Ovary (tissue), 3 donors: ENCODE results near the gene GFER.

Source experiments
- CTCF ChIP-seq, 3 donors: fragments of 450-650 bp in 2 of 3; fragments of 200-600 bp in 1 of 3; IDR thresholded peaks; one replicate each; pipeline versions ENCODE4 v1.5.1 to v1.8.0; 2016 to 2022; ENCODE audit warnings: antibody characterized with exemption in 3 of 3, mild to moderate bottlenecking in 1 of 3
- POLR2A ChIP-seq: fragments of 450-650 bp; IDR thresholded peaks from one replicate; pipeline ENCODE4 v1.6.1; 2017; ENCODE audit warnings: antibody characterized with exemption, mild to moderate bottlenecking, moderate library complexity
- donor health status: DM: no; HTN: no; CAD: no.

DNA sequence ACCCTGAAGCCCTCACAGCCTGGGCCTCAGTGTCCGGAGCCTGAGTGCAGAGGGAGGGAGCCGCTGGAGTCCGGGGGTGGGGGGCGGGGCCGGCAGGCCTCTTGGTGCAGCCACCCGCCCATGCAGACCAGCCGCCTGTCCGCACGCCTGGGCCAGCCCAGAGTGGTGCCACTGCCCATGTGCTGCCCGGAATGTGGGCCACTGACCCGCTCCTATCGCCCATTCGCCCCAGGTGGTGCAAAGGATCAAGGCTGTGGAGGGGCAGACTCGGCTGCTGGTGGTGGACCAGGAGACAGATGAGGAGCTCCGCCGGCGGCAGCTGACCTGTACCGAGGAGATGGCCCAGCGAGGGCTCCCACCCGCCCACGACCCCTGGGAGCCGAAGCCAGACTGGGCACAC is 45.4 kb downstream of the GFER start:
- TF ChIP-seq POLR2A (no peak), CTCF (IDR thresholded peaks at IDR 0.05) (no peak)
